ENCODE results near the gene B3GALT2.

GRCh38 chr1:193181536-193181935, 4.9 kb downstream of the B3GALT2 start:
- TF ChIP-seq SMC3 (conservative IDR thresholded peaks at IDR 0.05; ENCODE audit: poor library complexity) (no peak), EZH2 (IDR thresholded peaks at IDR 0.05; ENCODE audit: borderline replicate concordance, insufficient read depth, low read length, poor library complexity, severe bottlenecking) (no peak), CTCF (IDR thresholded peaks at IDR 0.05; ENCODE audit: poor library complexity, severe bottlenecking) (no peak), POLR2AphosphoS5 (IDR thresholded peaks at IDR 0.05) (no peak), REST (IDR thresholded peaks at IDR 0.05; ENCODE audit: borderline replicate concordance) (no peak), EP300 (conservative IDR thresholded peaks at IDR 0.05; ENCODE audit: poor library complexity, severe bottlenecking) (no peak), TAF1 (IDR thresholded peaks at IDR 0.05; ENCODE audit: low read depth) (no peak), RAD21 (conservative IDR thresholded peaks at IDR 0.05) (no peak)
